Upper lobe of left lung (tissue), 4 donors: ENCODE data around the gene NPR2.

ENCODE experiments used
- POLR2A ChIP-seq, 4 donors: fragments of 450-650 bp; IDR thresholded peaks; one replicate each; pipeline ENCODE4 v1.5.1; 2016 to 2017; ENCODE audit warnings: antibody characterized with exemption in 4 of 4, mild to moderate bottlenecking in 2 of 4
- POLR2AphosphoS5 ChIP-seq, 2 donors: sonication (generic); formaldehyde crosslinking; IDR thresholded peaks; one replicate each; pipeline ENCODE4 v1.5.1; 2017; ENCODE audit warnings: antibody characterized with exemption in 2 of 2

DNA sequence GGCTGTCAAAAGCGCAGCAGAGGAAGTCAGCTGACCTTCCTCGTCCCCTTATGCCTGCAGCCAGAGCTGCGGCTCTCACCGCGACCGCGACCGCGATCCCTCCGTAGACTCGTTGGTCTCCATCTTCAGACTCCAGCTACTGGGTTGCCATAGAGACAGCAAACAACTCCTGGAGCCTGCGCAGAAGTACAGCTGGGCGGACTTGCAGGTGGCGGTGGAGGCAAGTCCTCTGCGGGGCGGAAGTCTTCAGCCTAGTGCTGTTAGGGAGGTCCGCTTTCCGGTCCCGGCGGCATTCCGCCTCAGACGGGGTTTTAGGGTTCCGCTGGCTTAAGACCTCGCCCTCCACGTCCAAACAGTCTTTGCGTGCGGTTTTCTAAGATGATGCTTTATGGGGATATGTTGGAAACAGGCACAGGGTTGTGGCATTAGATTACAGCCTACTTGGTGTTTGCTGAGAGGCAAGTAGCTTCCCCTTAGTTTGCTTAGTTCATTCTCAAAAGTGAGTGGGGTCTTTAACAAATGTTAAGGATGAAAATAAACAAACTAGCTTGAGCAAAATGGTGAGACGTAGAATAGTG lies 20.7 kb downstream of the NPR2 start, which contains the start of gene SPAG8:
- TF ChIP-seq POLR2A (IDR thresholded peaks at IDR 0.05) (peak in 1 of 4 donors; percentile 39), POLR2AphosphoS5 (IDR thresholded peaks at IDR 0.05) (peak; percentile 18 to 74)
